ENCODE data around the gene C10orf90.

DNA sequence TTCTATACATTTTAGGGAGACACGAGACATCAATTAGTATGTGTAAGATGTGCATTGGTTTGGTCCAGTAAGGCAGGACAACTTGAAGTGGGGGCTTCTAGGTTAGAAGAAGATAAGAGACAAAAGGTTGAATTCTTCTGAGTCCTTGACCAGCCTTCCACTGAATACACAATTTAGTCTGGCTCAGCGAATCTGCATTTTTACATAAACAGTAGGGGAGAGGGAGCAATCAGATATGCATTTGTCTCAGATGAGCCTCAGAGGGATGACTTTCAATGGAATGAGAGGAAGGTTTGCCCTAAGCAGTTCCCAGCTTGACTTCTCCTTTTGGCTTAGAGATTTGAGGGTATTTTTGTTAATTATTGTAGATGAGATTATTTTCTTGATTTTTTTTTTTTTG is 20.0 kb upstream of the C10orf90 start:
- TF ChIP-seq, protein P1, sequence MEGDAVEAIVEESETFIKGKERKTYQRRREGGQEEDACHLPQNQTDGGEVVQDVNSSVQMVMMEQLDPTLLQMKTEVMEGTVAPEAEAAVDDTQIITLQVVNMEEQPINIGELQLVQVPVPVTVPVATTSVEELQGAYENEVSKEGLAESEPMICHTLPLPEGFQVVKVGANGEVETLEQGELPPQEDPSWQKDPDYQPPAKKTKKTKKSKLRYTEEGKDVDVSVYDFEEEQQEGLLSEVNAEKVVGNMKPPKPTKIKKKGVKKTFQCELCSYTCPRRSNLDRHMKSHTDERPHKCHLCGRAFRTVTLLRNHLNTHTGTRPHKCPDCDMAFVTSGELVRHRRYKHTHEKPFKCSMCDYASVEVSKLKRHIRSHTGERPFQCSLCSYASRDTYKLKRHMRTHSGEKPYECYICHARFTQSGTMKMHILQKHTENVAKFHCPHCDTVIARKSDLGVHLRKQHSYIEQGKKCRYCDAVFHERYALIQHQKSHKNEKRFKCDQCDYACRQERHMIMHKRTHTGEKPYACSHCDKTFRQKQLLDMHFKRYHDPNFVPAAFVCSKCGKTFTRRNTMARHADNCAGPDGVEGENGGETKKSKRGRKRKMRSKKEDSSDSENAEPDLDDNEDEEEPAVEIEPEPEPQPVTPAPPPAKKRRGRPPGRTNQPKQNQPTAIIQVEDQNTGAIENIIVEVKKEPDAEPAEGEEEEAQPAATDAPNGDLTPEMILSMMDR (IDR thresholded peaks at IDR 0.05): no peak
- TF ChIP-seq POLR2A (IDR thresholded peaks at IDR 0.05): no peak

All from ovary (tissue), 3 donors.